Adipocyte (in vitro differentiated cells): ENCODE data around the gene ANKRD12.

Source experiments
- DNase-seq: peaks from one replicate; pipeline ENCODE4 v3.0.0-alpha.2; 2015; ENCODE audit warnings: low read depth
- H3K27me3 ChIP-seq: replicated peaks from 2 replicates; pipeline ENCODE4 v1.7.0; 2013; ENCODE audit warnings: mild to moderate bottlenecking, low read length, moderate library complexity; ENCODE audit not compliant: control insufficient read depth, insufficient read depth
- H3K36me3 ChIP-seq: 2 replicates; pipeline ENCODE4 v1.7.0; 2013; ENCODE audit warnings: low read length, mild to moderate bottlenecking, moderate library complexity; ENCODE audit not compliant: control insufficient read depth, insufficient read depth, severe bottlenecking
- H3K4me1 ChIP-seq: 2 replicates; pipeline ENCODE4 v1.7.0; 2013; ENCODE audit warnings: mild to moderate bottlenecking, low read length, moderate library complexity; ENCODE audit not compliant: control insufficient read depth, insufficient read depth
- H3K4me3 ChIP-seq: 2 replicates; pipeline ENCODE4 v1.7.0; 2013; ENCODE audit warnings: mild to moderate bottlenecking, low read length, moderate library complexity
- H3K9ac ChIP-seq: 2 replicates; pipeline ENCODE4 v1.7.0; 2013; ENCODE audit warnings: mild to moderate bottlenecking, low read length, moderate library complexity
- H3K9me3 ChIP-seq: 2 replicates; pipeline ENCODE4 v1.7.0; 2013; ENCODE audit warnings: mild to moderate bottlenecking, low read length, moderate library complexity; ENCODE audit not compliant: control insufficient read depth

ANKRD12 gene

GRCh38 chr18:9132628-9133027 is 4.0 kb upstream of the ANKRD12 start:
- no peak for DNase-seq
- no peaks in the 10 kb centered on the region for H3K27me3 ChIP-seq
- H3K9ac ChIP-seq, result no peak overlapping the region
- H3K4me1 ChIP-seq, result peaks cover 30% of the 10 kb centered on the region
- no peaks in the 10 kb centered on the region for H3K9me3 ChIP-seq
- no peak overlapping the region for H3K4me3 ChIP-seq
- peaks cover 67% of the 10 kb centered on the region for H3K36me3 ChIP-seq

- Histone ChIP-seq H3K36me3 (peaks cover 61% of the 10 kb centered on the region), H3K9me3 (no peaks in the 10 kb centered on the region), H3K27me3 (no peaks in the 10 kb centered on the region), H3K9ac (no peak overlapping the region), H3K4me3 (no peak overlapping the region), H3K4me1 (peaks cover 30% of the 10 kb centered on the region)
- no peak for DNase-seq
Observed at GRCh38 chr18:9133225-9133624, 3.4 kb upstream of the ANKRD12 start.

GRCh38 chr18:9135081-9135911 is 1.3 kb upstream of the ANKRD12 start:
- DNase-seq, result no peak
- Histone ChIP-seq H3K9ac (peak overlapping the region; percentile 91), H3K4me3 (peak overlapping the region; percentile 91), H3K27me3 (no peaks in the 10 kb centered on the region), H3K9me3 (no peaks in the 10 kb centered on the region), H3K4me1 (peaks cover 30% of the 10 kb centered on the region), H3K36me3 (peaks cover 41% of the 10 kb centered on the region)

DNA sequence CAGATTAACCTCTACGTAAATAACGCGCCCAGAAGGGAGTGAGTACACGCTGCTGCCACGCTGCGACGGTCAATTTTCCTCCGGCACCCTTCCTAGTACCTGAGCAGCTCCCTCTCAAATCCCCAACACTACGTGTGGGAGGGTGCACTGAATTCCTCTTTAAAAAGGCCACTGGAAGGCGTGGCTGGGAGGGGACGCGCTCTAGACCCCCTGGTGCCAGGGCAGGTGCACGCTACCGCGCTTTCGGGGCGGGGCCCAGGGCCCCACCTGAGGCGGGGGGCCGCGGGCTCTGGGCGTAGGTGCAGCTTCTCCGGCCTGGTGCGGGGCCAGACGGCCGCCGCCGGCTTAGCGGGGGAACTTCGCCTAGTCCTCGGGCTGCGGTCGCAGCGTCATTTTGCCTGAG is 668 bp upstream of the ANKRD12 start:
- Histone ChIP-seq H3K9ac (peak overlapping the region; percentile 91), H3K4me1 (peaks cover 30% of the 10 kb centered on the region), H3K9me3 (no peaks in the 10 kb centered on the region), H3K4me3 (peak overlapping the region; percentile 91), H3K27me3 (no peaks in the 10 kb centered on the region), H3K36me3 (peaks cover 37% of the 10 kb centered on the region)
- DNase-seq, result peak; percentile 33

GRCh38 chr18:9137168-9138066 is 836 bp downstream of the ANKRD12 start:
- Histone ChIP-seq H3K4me3 (peak overlapping the region; percentile 100), H3K9ac (peak overlapping the region; percentile 99), H3K9me3 (no peaks in the 10 kb centered on the region), H3K27me3 (no peaks in the 10 kb centered on the region), H3K36me3 (peaks cover 23% of the 10 kb centered on the region), H3K4me1 (peaks cover 41% of the 10 kb centered on the region)
- DNase-seq, result peak; percentile 91

- peaks cover 9% of the 10 kb centered on the region for H3K36me3 ChIP-seq
- peak overlapping the region; percentile 99 for H3K9ac ChIP-seq
- peak overlapping the region; percentile 100 for H3K4me3 ChIP-seq
- no peaks in the 10 kb centered on the region for H3K27me3 ChIP-seq
- no peak for DNase-seq
- no peaks in the 10 kb centered on the region for H3K9me3 ChIP-seq
- peaks cover 46% of the 10 kb centered on the region for H3K4me1 ChIP-seq
Observed at GRCh38 chr18:9139400-9140039, 2.9 kb downstream of the ANKRD12 start.

- no peaks in the 10 kb centered on the region for H3K9me3 ChIP-seq
- H3K27me3 ChIP-seq, result no peaks in the 10 kb centered on the region
- H3K9ac ChIP-seq, result peak overlapping the region; percentile 99
- DNase-seq, result no peak
- H3K4me3 ChIP-seq, result peak overlapping the region; percentile 100
- peaks cover under 1% of the 10 kb centered on the region for H3K36me3 ChIP-seq
- peaks cover 43% of the 10 kb centered on the region for H3K4me1 ChIP-seq
Observed at GRCh38 chr18:9140381-9140780, 3.8 kb downstream of the ANKRD12 start.

- H3K4me3 ChIP-seq, result peak overlapping the region; percentile 100
Observed at GRCh38 chr18:9140984-9141383, 4.4 kb downstream of the ANKRD12 start.

DNA sequence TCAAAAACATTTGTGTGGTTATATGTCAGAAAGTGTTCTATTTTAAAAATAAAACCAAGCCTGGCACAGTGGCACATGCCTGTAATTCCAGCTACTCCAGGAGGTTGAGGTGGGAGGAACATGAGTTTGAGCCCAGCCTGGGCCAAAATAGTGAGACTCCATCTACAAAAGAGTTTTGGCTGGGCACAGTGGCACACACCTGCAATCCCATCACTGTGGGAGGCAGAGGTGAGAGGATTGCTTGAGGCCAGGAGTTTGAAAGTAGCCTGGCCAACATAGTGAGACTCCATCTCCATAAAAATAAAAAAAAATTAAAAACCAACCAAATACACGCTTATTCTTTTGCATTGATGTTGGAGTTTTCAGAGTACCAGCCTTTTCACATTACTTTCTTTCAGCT is 9.6 kb downstream of the ANKRD12 start:
- H3K9ac ChIP-seq, result peak overlapping the region; percentile 30
- no peaks in the 10 kb centered on the region for H3K9me3 ChIP-seq
- no peaks in the 10 kb centered on the region for H3K36me3 ChIP-seq
- no peak overlapping the region for H3K4me3 ChIP-seq
- peaks cover 55% of the 10 kb centered on the region for H3K4me1 ChIP-seq
- DNase-seq, result no peak
- H3K27me3 ChIP-seq, result no peaks in the 10 kb centered on the region

More at GRCh38 chr18:9140984-9141383, 4.4 kb downstream of the ANKRD12 start:
- Histone ChIP-seq H3K27me3 (no peaks in the 10 kb centered on the region), H3K9me3 (no peaks in the 10 kb centered on the region), H3K4me1 (peaks cover 44% of the 10 kb centered on the region), H3K36me3 (no peaks in the 10 kb centered on the region), H3K9ac (peak overlapping the region; percentile 99)
- no peak for DNase-seq

GRCh38 chr18:9147440-9148202 is 11.0 kb downstream of the ANKRD12 start:
- H3K4me3 ChIP-seq, result no peak overlapping the region
- no peaks in the 10 kb centered on the region for H3K27me3 ChIP-seq
- peak; percentile 85 for DNase-seq
- H3K9me3 ChIP-seq, result no peaks in the 10 kb centered on the region
- peaks cover 43% of the 10 kb centered on the region for H3K4me1 ChIP-seq
- no peaks in the 10 kb centered on the region for H3K36me3 ChIP-seq
- H3K9ac ChIP-seq, result peak overlapping the region; percentile 37
